HT-29 (cell line): ENCODE measurements around the gene UNKL. TPM values are rescaled to one million over a fixed set of nuclear protein-coding genes. Genes with fewer than 3 reads are reported as not detected.
A peak's percentile ranks its signal among the peaks of the same experiment; 100 is the strongest.

ENCODE experiments used
- DNase-seq: peaks from one replicate; pipeline ENCODE4 v3.0.0-alpha.2; 2015; ENCODE audit warnings: low spot score
- total RNA-seq: library from RNA; depleted of rRNA; stranded (reverse); fragments of >200 nt; shearing (Covaris generic); gene quantifications from 2 replicates; pipeline ENCODE4 v1.2.3, GENCODE V29; 2014

The UNKL gene
- total RNA-seq, 1 experiment from 2014 or later = 32.0 TPM

DNA sequence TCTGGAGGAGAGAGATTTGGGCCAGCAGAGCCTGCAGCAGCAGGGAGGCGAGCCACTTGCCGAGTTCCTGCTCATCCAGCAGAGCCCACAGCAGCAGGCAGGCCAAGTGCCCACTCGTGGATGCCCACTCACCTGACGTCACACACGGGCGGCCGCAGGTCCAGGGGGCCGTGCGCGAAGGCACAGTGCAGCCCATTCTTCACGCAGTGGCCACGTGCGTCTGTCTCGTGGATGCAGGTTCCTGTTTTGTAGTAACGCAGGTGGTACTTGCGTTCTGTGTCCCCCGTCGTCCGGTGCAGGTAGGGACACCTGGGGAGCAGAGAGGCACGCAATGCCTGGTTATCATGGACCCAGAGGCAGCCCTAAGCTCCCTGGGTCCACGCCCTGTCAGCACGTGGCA lies 11.5 kb downstream of the UNKL start:
- DNase-seq = no peak

GRCh38 chr16:1401758-1402154 lies 12.7 kb downstream of the UNKL start:
- DNase-seq = no peak

GRCh38 chr16:1401061-1401757 lies 13.3 kb downstream of the UNKL start:
- DNase-seq = no peak

- no peak for DNase-seq
Observed at GRCh38 chr16:1398826-1399581, 15.5 kb downstream of the UNKL start.

DNA sequence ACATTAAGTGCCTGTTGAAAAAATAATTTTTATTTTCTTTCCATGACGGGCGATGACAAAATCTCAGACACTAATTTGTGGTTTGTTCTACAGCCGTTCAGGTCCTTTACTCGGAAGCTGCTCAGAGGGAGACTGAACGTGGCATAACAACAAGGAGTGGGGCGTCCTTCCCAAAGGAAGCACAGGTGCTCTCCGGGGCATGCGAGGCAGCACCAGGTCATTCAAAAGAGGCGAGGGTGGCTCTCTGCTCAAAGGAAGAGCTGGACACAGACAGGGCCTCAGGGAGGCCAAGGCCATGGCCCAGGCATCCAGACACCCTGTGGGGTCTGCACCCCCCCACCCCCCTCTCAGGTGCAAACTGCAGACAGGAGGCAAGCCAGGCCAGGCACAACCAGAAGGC lies 16.2 kb downstream of the UNKL start:
- DNase-seq = no peak

DNA sequence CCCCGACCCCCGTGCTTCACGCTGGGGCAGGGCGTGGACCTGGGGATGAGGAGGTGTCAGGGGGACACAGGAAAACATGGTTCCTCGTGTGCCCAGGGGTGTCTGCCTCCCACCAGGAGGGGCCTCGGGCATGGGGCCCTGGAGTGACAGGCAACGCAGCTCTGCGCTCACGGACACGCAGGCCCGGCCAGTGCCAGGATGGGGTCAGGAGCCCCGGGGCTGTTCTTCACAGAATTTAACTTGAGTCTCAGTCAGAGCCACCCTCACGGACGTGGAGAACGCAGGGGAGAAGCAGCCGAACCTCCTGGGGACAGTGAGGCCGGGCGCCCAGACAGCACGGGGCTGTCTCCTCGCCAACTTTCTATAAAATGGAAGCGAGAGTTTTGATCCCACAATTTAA lies 16.7 kb downstream of the UNKL start:
- no peak for DNase-seq

DNA sequence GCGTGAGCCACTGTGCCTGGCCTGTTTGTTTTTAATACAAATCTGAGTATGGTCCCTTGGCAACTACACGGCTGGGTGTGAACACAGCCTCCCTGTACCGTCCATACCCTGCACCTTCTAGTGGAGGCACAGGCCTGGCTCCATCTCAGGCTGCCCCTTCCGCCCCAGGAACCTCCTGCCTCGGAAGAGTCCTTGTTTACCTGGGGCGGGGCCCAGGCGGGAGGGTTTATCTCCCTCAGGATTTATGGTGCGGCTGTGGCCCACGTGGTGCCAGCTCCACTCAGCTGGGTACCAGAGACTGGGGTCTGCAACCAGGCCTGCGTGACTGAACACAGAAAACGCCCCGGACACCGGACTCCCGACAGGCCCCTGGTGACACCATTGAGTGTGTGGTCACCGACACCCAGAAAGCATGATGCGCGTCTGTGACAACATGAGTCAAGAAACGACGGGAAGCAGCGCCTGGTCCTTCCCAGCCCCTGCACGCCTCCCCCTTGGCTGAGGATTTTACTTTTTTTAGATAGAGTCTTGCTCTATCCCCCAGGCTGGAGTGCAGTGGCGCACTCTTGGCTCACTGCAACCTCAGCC lies 19.0 kb downstream of the UNKL start:
- no peak for DNase-seq

DNA sequence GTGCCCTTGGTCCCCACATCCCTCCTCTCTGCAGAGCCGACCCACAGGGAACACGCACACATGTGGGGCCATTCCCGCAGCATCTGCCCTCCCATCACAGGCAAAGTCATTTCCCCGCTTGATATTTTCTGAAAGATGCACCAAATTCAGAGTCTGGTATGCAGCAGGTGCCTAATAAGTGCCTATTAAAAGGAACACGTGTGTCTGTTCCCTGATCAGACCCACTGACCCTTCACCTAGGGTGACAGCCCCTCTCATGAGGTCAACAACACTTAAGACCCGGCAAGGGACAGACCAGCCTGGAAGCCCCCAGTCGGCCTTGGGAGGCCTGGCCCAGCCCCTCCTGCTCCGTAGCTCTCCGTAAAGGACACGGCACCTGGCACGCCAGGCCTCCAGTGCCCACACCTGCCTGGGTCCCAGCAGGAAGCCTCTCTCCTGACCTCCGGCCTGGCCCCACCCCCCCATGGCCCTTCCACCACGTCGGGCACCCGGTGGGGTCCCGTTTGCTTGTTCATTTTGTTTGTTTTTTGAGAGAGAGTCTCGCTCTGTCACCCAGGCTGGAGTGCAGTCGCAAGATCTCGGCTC lies 20.0 kb downstream of the UNKL start:
- no peak for DNase-seq

DNA sequence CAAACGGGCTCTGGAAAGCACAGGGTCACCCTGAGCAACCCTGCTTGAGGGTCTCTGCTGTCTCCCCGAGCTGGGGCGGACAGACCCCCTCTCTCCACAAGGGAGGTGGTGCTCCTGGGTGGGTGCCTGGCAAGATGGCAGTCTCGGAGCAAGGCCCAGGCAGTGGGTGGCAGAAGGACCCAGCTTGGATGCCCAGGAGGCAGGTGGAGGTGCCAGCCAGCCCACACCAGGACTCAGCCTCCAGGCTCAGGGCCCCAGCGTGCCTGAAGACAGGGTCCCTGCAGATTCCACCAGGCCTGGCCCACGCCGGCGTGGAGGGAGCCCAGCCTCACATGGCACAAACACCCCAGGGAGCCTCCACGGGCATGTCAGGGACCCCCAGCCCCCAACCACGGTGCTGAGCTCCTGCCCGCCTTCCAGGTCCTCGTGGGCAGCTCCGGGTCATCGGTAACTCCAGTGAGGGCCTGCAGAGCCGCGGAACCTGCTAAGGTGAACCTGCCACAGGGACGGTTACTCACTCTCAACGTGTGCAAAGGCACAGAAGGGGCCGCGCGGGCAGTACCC lies 20.8 kb downstream of the UNKL start:
- DNase-seq = no peak

DNA sequence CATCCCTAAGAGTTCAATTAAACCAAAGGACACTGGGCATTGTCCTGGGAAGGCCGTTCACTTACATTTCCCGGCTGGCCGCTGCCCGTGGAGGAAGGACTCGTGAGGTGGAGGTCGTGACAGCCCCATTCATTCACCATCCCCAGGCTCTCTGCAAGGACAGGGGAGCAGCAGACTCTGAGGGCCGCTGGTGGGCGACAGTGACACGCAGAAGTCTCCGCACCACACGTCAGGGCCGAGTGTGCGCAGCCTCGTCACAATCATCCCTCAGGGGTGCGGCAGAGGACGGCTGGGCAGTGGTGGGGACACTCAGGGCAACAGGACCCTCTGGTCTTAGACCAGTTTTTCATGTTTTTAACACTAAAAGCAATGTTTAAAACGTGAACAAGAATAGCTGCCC lies 21.7 kb downstream of the UNKL start:
- no peak for DNase-seq

GRCh38 chr16:1390239-1390779 lies 24.2 kb downstream of the UNKL start:
- no peak for DNase-seq

DNA sequence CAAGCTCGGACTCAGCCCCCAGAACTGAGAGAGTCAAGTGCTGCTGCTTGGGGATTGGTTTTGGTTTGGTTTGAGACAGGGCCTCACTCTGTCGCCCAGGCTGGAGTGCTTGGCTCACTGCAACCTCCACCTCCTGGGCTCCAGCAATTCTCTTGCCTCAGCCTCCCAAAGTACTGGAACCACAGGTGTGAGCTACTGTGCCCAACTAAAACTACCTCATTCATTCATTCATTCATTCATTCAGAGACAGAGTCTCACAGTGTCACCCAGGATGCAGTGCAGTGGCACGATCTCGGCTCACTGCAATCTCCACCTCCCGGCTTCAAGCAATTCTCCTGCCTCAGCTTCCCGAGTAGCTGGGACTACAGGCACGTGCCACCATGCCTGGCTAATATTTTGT lies 24.7 kb downstream of the UNKL start:
- DNase-seq = no peak

DNA sequence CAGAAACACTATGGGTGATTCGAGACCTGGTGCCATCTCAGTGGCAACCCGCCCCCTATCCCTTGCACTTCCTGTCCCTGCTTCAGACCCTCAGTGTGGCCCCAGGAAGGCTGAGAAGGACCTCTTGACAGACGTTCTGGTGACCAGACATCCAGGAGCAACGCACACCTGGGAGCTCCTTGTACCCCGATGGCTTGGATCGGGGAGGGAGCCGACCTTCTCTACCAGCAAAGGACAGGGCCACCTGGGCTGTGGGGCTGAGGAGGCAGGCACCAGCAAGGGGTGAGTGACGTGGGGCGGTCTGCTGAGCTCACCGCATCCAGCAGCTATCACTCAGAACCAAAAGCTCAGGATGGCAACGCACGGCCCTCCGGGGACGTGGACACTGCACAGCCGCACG lies 27.2 kb downstream of the UNKL start:
- DNase-seq = no peak

- no peak for DNase-seq
Observed at GRCh38 chr16:1385232-1385631, 29.3 kb downstream of the UNKL start.

GRCh38 chr16:1383556-1383955 lies 30.9 kb downstream of the UNKL start:
- no peak for DNase-seq

DNA sequence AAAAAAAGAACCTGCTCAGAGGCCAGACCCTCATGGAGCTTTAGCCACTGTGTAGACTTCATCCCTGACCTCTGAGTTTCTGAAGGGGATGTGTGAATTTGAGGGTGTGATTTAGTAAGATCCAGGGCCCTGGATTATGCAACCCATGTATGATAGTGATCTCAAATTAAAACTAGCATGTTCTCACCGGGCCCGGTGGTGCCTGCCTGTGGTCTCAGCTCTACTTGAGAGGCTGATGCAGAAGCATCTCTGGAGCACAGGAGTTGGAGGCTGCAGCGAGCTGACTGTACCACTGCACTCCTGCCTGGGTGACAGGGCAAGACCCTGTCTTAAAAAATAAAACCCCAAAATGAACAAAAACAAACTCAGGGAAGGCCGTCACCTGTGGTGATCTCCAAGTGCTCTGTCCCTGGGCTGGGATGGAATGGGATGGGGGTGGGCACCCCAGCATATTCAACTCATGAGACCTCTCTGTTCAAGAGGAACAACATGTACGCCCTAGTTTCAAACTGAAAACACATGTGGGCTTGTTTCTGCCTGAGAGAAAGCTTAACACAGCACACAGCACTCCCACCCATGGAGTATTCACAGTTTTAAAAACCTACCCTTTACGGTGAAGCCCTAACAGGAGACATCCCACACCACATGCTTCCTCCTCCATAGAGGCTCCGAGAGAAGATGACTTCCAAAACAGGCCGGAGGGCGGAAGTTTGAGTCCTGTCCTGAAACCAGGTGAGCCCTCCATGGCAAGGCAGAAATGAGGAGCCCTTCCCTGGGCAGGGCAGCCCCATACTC lies 32.7 kb downstream of the UNKL start:
- no peak for DNase-seq

DNA sequence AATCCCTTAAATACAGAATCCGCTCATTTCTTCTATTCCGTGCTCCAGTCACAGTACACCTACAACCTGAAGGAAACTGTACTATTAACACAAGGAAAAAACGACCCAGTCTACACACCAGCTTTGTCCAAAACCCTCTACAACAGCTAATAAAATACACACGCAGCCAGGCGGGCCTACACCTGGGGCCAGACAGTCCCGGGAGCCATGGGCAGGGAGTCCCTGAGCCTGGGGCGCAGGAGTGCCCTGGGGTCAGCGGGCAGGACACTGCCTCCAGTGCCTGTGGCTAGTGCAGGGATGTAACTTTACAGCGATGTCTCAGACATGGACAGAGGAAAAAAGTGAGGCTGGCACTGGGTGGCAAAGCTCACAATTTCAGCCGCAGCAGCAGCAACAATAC lies 34.3 kb downstream of the UNKL start:
- DNase-seq = no peak

DNA sequence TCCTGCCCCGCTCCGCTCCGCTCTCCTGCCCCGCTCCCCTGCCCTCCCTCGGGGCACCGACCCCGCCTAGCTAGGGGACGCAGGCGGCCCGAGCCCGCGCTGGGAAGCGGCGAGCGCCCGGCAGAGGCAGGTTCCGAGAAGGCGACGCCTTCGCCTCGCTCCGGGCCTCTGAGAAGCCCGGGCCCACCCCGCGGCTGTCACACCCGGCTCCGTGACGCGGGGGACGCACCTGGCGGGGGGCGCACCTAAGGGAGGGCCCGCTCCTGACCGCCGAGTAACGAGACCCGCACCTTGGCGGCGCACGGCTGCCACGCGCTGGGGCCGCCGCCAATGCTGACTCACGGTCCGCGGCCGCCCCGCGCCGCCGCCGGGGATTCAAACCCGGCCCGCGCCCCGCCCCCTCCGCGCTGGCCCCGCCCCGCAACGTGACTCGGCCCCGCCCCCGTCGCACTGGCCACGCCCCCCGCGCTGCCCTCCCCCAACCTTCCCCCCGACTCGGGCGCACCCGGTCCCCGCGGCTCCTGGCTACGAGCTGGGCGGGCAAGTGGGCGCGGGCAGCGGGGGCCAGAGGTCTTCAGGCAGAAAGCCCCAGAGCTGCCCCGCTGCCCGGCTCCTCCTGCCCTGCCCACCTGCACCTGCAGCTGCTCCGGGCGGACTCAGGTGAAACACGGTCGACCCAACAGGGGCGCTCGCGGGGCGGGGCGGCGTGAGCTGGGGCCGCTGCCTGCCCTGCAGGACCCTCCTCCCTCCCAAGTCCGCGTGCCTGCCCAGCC lies 35.0 kb downstream of the UNKL start:
- DNase-seq = peak; percentile 59

DNA sequence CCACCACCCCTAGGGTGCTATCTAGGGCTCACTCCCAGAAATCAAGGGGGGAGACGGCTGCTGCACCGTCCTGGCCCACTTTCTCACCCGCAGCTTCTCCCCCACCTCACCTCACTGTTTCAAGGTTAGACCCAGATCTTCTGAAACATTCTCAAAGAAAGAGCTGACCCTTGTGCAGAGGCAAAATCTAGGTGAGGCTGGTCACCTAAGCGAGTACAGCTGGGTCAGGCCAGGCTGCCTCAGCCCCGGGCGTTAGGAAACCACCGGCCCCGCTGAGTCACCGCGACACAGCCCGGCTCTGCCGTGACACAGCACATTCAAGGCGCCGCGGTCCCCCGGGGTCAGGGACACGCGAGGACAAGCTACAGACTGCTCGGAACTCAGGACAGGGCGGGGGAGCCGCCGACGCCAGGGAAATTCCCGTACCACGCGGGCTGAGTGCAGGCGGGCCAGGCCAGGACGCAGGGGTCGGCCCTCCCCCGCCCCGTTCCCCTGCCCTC lies 35.6 kb downstream of the UNKL start:
- peak; percentile 65 for DNase-seq
